Activated CD8-positive, alpha-beta T cell treated with anti-CD3 and anti-CD28 coated beads for 36 hours (primary cell): Measurements from ENCODE around the gene SNRK. TPM values are rescaled to one million over a fixed set of nuclear protein-coding genes. Genes with fewer than 3 reads are reported as not detected.

Experiments
- ATAC-seq: fragments of 200-7000 bp; cut with Tn5 transposase; one replicate; pipeline ENCODE4 v1.10.0; 2021; ENCODE audit warnings: mild to moderate bottlenecking, moderate library complexity
- CTCF ChIA-PET: fragments of 350-600 bp; sonication (Branson Sonifier 250); formaldehyde crosslinking; loops from one replicate; lab custom pipeline; 2021; ENCODE audit warnings: antibody characterized with exemption; lab: Charles Lee
- POLR2A ChIA-PET: fragments of 350-600 bp; sonication (Branson Sonifier 250); formaldehyde crosslinking; loops from one replicate; lab custom pipeline; 2021; ENCODE audit warnings: antibody characterized with exemption; lab: Charles Lee
- DNase-seq: peaks from one replicate; pipeline ENCODE4 v3.0.0-alpha.2; 2020
- H3K27ac Mint-ChIP-seq: one replicate; pipeline ENCODE4 v1.8.0; 2021; ENCODE audit warnings: mild to moderate bottlenecking, mixed read lengths
- H3K27me3 Mint-ChIP-seq: one replicate; pipeline ENCODE4 v1.8.0; 2021; ENCODE audit warnings: mixed read lengths
- H3K36me3 Mint-ChIP-seq: one replicate; pipeline ENCODE4 v1.8.0; 2021; ENCODE audit warnings: low read depth, mixed read lengths
- H3K4me1 Mint-ChIP-seq: one replicate; pipeline ENCODE4 v1.8.0; 2021; ENCODE audit warnings: low read depth, mixed read lengths
- H3K4me3 Mint-ChIP-seq: one replicate; pipeline ENCODE4 v1.8.0; 2021; ENCODE audit warnings: mild to moderate bottlenecking, moderate library complexity, mixed read lengths
- H3K9me3 Mint-ChIP-seq: one replicate; pipeline ENCODE4 v1.8.0; 2021; ENCODE audit warnings: mixed read lengths
- CTCF ChIP-seq: fragments of 200-600 bp; IDR thresholded peaks from one replicate; pipeline ENCODE4 v1.8.0; 2022; ENCODE audit warnings: antibody characterized with exemption, mild to moderate bottlenecking
- intact Hi-C: fragments of 100-400 bp; cut with micrococcal nuclease; formaldehyde crosslinking; loops from one replicate; pipeline ENCODE4 v1.10.0; 2022
- total RNA-seq, 2 experiments: library from RNA; stranded (reverse); gene quantifications; one replicate each; pipeline ENCODE4 v1.2.3, GENCODE V29; 2021

The SNRK gene
- total RNA-seq, 2 experiments from 2014 or later, result 28.9 to 29.2 TPM

- POLR2A ChIA-PET, result interaction anchor here (1.2 to 2.7 kb wide), 3 partner anchors 9 to 29 kb away, joined by 3 to 12 read pairs (median 4); no protein-coding TSS in a partner anchor
- Mint-ChIP-seq H3K4me3 (peak overlapping the region; percentile 92), H3K4me1 (peaks cover 40% of the 10 kb centered on the region), H3K36me3 (peaks cover 21% of the 10 kb centered on the region), H3K27ac (peak overlapping the region; percentile 94), H3K9me3 (no peaks in the 10 kb centered on the region), H3K27me3 (no peaks in the 10 kb centered on the region)
- no peak for TF ChIP-seq CTCF
- CTCF ChIA-PET, result interaction anchor here (1.8 kb wide), 1 partner anchor 9 kb away, joined by 10 read pairs; no protein-coding TSS in a partner anchor
- DNase-seq (no peak), ATAC-seq (no peak)
- intact Hi-C loops, result loop anchor here (10.0 kb wide), 1 partner anchor 87 kb away; no protein-coding TSS in a partner anchor
Observed at GRCh38 chr3:43287500-43287873, 1.1 kb downstream of the SNRK start.

GRCh38 chr3:43288366-43288765, 2.0 kb downstream of the SNRK start:
- H3K36me3 Mint-ChIP-seq, result peaks cover 21% of the 10 kb centered on the region
- H3K27ac Mint-ChIP-seq, result peak overlapping the region; percentile 94
- peaks cover 49% of the 10 kb centered on the region for H3K4me1 Mint-ChIP-seq
- H3K4me3 Mint-ChIP-seq, result peak overlapping the region; percentile 92
- intact Hi-C loops, result loop anchor here (10.0 kb wide), 1 partner anchor 86 kb away; no protein-coding TSS in a partner anchor
- H3K27me3 Mint-ChIP-seq, result no peaks in the 10 kb centered on the region
- ATAC-seq (peak; percentile 40), DNase-seq (no peak)
- ChIA-PET CTCF (interaction anchor here (1.4 kb wide), 1 partner anchor 126 kb away, joined by 4 read pairs; no protein-coding TSS in a partner anchor), POLR2A (no interaction called here)
- TF ChIP-seq CTCF, result no peak
- no peaks in the 10 kb centered on the region for H3K9me3 Mint-ChIP-seq

- ATAC-seq, result no peak
- ChIA-PET CTCF (interaction anchor here (1.4 to 2.6 kb wide), 3 partner anchors 10 to 127 kb away, joined by 4 to 11 read pairs (median 5); no protein-coding TSS in a partner anchor), POLR2A (no interaction called here)
- no peak for TF ChIP-seq CTCF
- H3K36me3 Mint-ChIP-seq, result peaks cover 21% of the 10 kb centered on the region
- H3K27me3 Mint-ChIP-seq, result no peaks in the 10 kb centered on the region
- no peaks in the 10 kb centered on the region for H3K9me3 Mint-ChIP-seq
- H3K27ac Mint-ChIP-seq, result peak overlapping the region; percentile 94
- peaks cover 49% of the 10 kb centered on the region for H3K4me1 Mint-ChIP-seq
- intact Hi-C loops, result loop anchor here (10.0 kb wide), 1 partner anchor 86 kb away; no protein-coding TSS in a partner anchor
- peak overlapping the region; percentile 92 for H3K4me3 Mint-ChIP-seq
- no peak for DNase-seq
Observed at GRCh38 chr3:43288850-43289249, 2.5 kb downstream of the SNRK start.

GRCh38 chr3:43289401-43289800, 3.1 kb downstream of the SNRK start:
- Mint-ChIP-seq H3K27ac (peak overlapping the region; percentile 94), H3K4me3 (peak overlapping the region; percentile 92), H3K27me3 (no peaks in the 10 kb centered on the region), H3K36me3 (peaks cover 21% of the 10 kb centered on the region), H3K4me1 (peaks cover 54% of the 10 kb centered on the region), H3K9me3 (no peaks in the 10 kb centered on the region)
- TF ChIP-seq CTCF, result no peak
- DNase-seq (no peak), ATAC-seq (no peak)
- POLR2A ChIA-PET, result no interaction called here
- intact Hi-C loops, result loop anchor here (10.0 kb wide), 1 partner anchor 85 kb away; no protein-coding TSS in a partner anchor
- CTCF ChIA-PET, result interaction anchor here (1.4 to 2.6 kb wide), 3 partner anchors 9 to 127 kb away, joined by 4 to 11 read pairs (median 5); no protein-coding TSS in a partner anchor

GRCh38 chr3:43289841-43290470, 3.6 kb downstream of the SNRK start:
- Mint-ChIP-seq H3K36me3 (peaks cover 21% of the 10 kb centered on the region), H3K9me3 (no peaks in the 10 kb centered on the region), H3K4me3 (peak overlapping the region; percentile 92), H3K27ac (peak overlapping the region; percentile 94), H3K4me1 (peaks cover 60% of the 10 kb centered on the region), H3K27me3 (no peaks in the 10 kb centered on the region)
- ChIA-PET POLR2A (interaction anchor here (1.4 kb wide), 2 partner anchors 11 to 27 kb away, joined by 4 to 7 read pairs; no protein-coding TSS in a partner anchor), CTCF (interaction anchor here (0.6 to 2.6 kb wide), 7 partner anchors 9 to 260 kb away, joined by 3 to 11 read pairs (median 3); no protein-coding TSS in a partner anchor)
- intact Hi-C loops, result loop anchor here (5.0 to 10.0 kb wide), 3 partner anchors 57 to 215 kb away; no protein-coding TSS in a partner anchor
- ATAC-seq, result no peak
- TF ChIP-seq CTCF, result no peak
- DNase-seq, result no peak
